Panc1 (cell line): Measurements from ENCODE around the gene NCOA5. TPM values are rescaled to one million over a fixed set of nuclear protein-coding genes. Genes with fewer than 3 reads are reported as not detected.

Experiments used
- ATAC-seq: fragments of 200-7000 bp; cut with Tn5 transposase; 2 replicates; pipeline ENCODE4 v1.9.1; 2020; ENCODE audit warnings: mild to moderate bottlenecking, moderate library complexity
- BruUV-seq: library from RNA; stranded (reverse); fragments of 400-500 nt; replicated peaks from 2 replicates; lab custom pipeline; 2021; lab: Mats Ljungman, UMichigan
- CTCF ChIA-PET: fragments of 300-600 bp; sonication (Branson Sonifier 250); formaldehyde crosslinking; loops from one replicate; lab custom pipeline; 2022; ENCODE audit warnings: antibody characterized with exemption; lab: Charles Lee
- POLR2A ChIA-PET: fragments of 300-600 bp; sonication (Branson Sonifier 250); formaldehyde crosslinking; loops from one replicate; lab custom pipeline; 2022; ENCODE audit warnings: antibody characterized with exemption; lab: Charles Lee
- DNase-seq: peaks from one replicate; pipeline ENCODE4 v3.0.0-alpha.2; 2010; ENCODE audit warnings: low read depth, low spot score
- H3K27ac ChIP-seq: 2 replicates; pipeline ENCODE4 v1.5.1; 2011; ENCODE audit warnings: mild to moderate bottlenecking, low read length, inconsistent platforms
- H3K27me3 ChIP-seq: fragments of 200-500 bp; sonication (Bioruptor generic); 2 replicates; pipeline ENCODE4 v1.6.0; 2014; ENCODE audit warnings: low read length, inconsistent platforms; ENCODE audit not compliant: control insufficient read depth, insufficient read depth
- H3K36me3 ChIP-seq: fragments of 200-500 bp; sonication (Bioruptor generic); 2 replicates; pipeline ENCODE4 v1.5.1; 2014; ENCODE audit warnings: inconsistent platforms, mild to moderate bottlenecking, low read length, moderate library complexity; ENCODE audit not compliant: control insufficient read depth, insufficient read depth
- H3K4me1 ChIP-seq: 2 replicates; pipeline ENCODE4 v1.5.1; 2011; ENCODE audit warnings: inconsistent platforms, mild to moderate bottlenecking, low read length, moderate library complexity; ENCODE audit not compliant: control insufficient read depth, insufficient read depth
- H3K4me3 ChIP-seq, 2 experiments: 2 replicates each; pipeline ENCODE4 v1.5.1; 2011 to 2012; ENCODE audit warnings: low read depth in 2 of 2, low read length in 2 of 2, mild to moderate bottlenecking in 2 of 2, inconsistent platforms in 1 of 2, moderate library complexity in 1 of 2
- H3K9me3 ChIP-seq: fragments of 200-500 bp; sonication (Bioruptor generic); 2 replicates; pipeline ENCODE4 v1.5.1; 2014; ENCODE audit warnings: low read depth, mild to moderate bottlenecking, inconsistent platforms, low read length, moderate library complexity; ENCODE audit not compliant: control insufficient read depth, insufficient read depth
- POLR2AphosphoS5 ChIP-seq: IDR thresholded peaks from 2 replicates; pipeline ENCODE4 v1.6.1; 2012; ENCODE audit warnings: mild to moderate bottlenecking, low read depth, low read length, moderate library complexity
- REST ChIP-seq, 2 experiments: IDR thresholded peaks; 2 replicates each; pipeline ENCODE4 v1.6.1; 2011 to 2012; ENCODE audit warnings: low read depth in 2 of 2, control low read depth in 1 of 2, low read length in 1 of 2, mild to moderate bottlenecking in 1 of 2, moderate library complexity in 1 of 2; ENCODE audit not compliant: insufficient read depth in 1 of 2
- SIN3A ChIP-seq: IDR thresholded peaks from 2 replicates; pipeline ENCODE4 v1.6.1; 2012; ENCODE audit warnings: low read depth, mild to moderate bottlenecking, low read length, moderate library complexity, borderline replicate concordance; ENCODE audit not compliant: insufficient read depth
- TCF7L2 ChIP-seq: IDR thresholded peaks from 2 replicates; pipeline ENCODE4 v1.6.1; 2011; ENCODE audit warnings: mild to moderate bottlenecking, low read depth, low read length, inconsistent platforms
- in situ Hi-C: cut with HindIII; loops from 2 replicates; pipeline ENCODE4 v1.10.0; 2016; ENCODE audit warnings: low sequenced_read_pairs, low pct_unique_long_range_greater_than_20kb
- intact Hi-C: fragments of 100-400 bp; cut with micrococcal nuclease; formaldehyde crosslinking; loops from one replicate; pipeline ENCODE4 v1.10.0; 2022; ENCODE audit not compliant: unreplicated experiment
- total RNA-seq: library from RNA; stranded (reverse); gene quantifications from one replicate; pipeline ENCODE4 v1.2.1, GENCODE V29; 2021; ENCODE audit not compliant: unreplicated experiment
- TF ChIP-seq, protein P1 (sequence below): fragments of 450-650 bp; IDR thresholded peaks from 2 replicates; pipeline ENCODE4 v1.5.1; 2017; ENCODE audit warnings: mild to moderate bottlenecking

Gene NCOA5
- total RNA-seq, 1 experiment from 2014 or later, result 30.6 TPM

- intact Hi-C loops, result no loop called here
- in situ Hi-C loops, result no loop called here
- TF ChIP-seq TCF7L2 (no peak), SIN3A (no peak), REST (IDR thresholded peaks at IDR 0.05; ENCODE audit: insufficient read depth in 1 of 2, low read depth in 2 of 2, low read length in 1 of 2) (no peak), POLR2AphosphoS5 (no peak)
- Histone ChIP-seq H3K9me3 (no peaks in the 10 kb centered on the region), H3K27me3 (no peaks in the 10 kb centered on the region; the same call in 1 of the 2 replicates), H3K36me3 (no peaks in the 10 kb centered on the region), H3K27ac (no peak overlapping the region), H3K4me3 (no peak overlapping the region), H3K4me1 (no peaks in the 10 kb centered on the region)
- DNase-seq (no peak), ATAC-seq (no peak)
- ChIA-PET POLR2A (no interaction called here), CTCF (no interaction called here)
- BruUV-seq, result no TSS peak
Measured at GRCh38 chr20:46054606-46055005, 35.2 kb downstream of the NCOA5 start.

GRCh38 chr20:46053416-46053815 is 36.3 kb downstream of the NCOA5 start:
- ATAC-seq, result no peak
- Histone ChIP-seq H3K36me3 (no peaks in the 10 kb centered on the region), H3K4me3 (no peak overlapping the region), H3K27me3 (no peaks in the 10 kb centered on the region; the same call in 1 of the 2 replicates), H3K9me3 (no peaks in the 10 kb centered on the region), H3K27ac (no peak overlapping the region), H3K4me1 (no peaks in the 10 kb centered on the region)
- ChIA-PET CTCF (no interaction called here), POLR2A (no interaction called here)
- TF ChIP-seq REST (IDR thresholded peaks at IDR 0.05; ENCODE audit: insufficient read depth in 1 of 2, low read depth in 2 of 2, low read length in 1 of 2) (no peak), TCF7L2 (no peak)
- TF ChIP-seq, protein P1, sequence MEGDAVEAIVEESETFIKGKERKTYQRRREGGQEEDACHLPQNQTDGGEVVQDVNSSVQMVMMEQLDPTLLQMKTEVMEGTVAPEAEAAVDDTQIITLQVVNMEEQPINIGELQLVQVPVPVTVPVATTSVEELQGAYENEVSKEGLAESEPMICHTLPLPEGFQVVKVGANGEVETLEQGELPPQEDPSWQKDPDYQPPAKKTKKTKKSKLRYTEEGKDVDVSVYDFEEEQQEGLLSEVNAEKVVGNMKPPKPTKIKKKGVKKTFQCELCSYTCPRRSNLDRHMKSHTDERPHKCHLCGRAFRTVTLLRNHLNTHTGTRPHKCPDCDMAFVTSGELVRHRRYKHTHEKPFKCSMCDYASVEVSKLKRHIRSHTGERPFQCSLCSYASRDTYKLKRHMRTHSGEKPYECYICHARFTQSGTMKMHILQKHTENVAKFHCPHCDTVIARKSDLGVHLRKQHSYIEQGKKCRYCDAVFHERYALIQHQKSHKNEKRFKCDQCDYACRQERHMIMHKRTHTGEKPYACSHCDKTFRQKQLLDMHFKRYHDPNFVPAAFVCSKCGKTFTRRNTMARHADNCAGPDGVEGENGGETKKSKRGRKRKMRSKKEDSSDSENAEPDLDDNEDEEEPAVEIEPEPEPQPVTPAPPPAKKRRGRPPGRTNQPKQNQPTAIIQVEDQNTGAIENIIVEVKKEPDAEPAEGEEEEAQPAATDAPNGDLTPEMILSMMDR, result no peak
- in situ Hi-C loops, result no loop called here
- intact Hi-C loops, result no loop called here
- no peak for DNase-seq
- BruUV-seq, result no TSS peak
